Skin of body (tissue), 2 donors: ENCODE data around the gene ARHGAP36. TPM values are rescaled to one million over a fixed set of nuclear protein-coding genes. Genes with fewer than 3 reads are reported as not detected.

Source experiments
- DNase-seq: peaks from one replicate; lab custom pipeline; 2025; lab: John Stamatoyannopoulos, UW
- total RNA-seq: library from RNA; depleted of rRNA; stranded (reverse); fragments of >200 nt; gene quantifications from one replicate; pipeline ENCODE4 v1.2.3, GENCODE V29; 2014

ARHGAP36 gene
- total RNA-seq, result 31.8 TPM

GRCh38 chrX:131058136-131058868 is at the start of gene ARHGAP36:
Gene ARHGAP36 (plus strand): TSS chrX:131058346. CDS start chrX:131081666, 23,320 bp downstream.
- DNase-seq, result no peak

- DNase-seq, result no peak
Observed at GRCh38 chrX:131010186-131010585, 48.0 kb upstream of the ARHGAP36 start.

GRCh38 chrX:131025336-131025735 is 32.8 kb upstream of the ARHGAP36 start:
- DNase-seq, result no peak

- no peak for DNase-seq
Observed at GRCh38 chrX:131032354-131033230, 25.6 kb upstream of the ARHGAP36 start.

GRCh38 chrX:131034063-131034462 is 24.1 kb upstream of the ARHGAP36 start:
- no peak for DNase-seq

GRCh38 chrX:131040781-131041180 is 17.4 kb upstream of the ARHGAP36 start:
- DNase-seq, result no peak

GRCh38 chrX:131041667-131042066 is 16.5 kb upstream of the ARHGAP36 start:
- no peak for DNase-seq

- DNase-seq, result no peak
Observed at GRCh38 chrX:131045726-131046125, 12.4 kb upstream of the ARHGAP36 start.

GRCh38 chrX:131046596-131046995 is 11.6 kb upstream of the ARHGAP36 start:
- DNase-seq, result no peak

- DNase-seq, result no peak
Observed at GRCh38 chrX:131047180-131047579, 11.0 kb upstream of the ARHGAP36 start.

- no peak for DNase-seq
Observed at GRCh38 chrX:131053076-131053475, 5.1 kb upstream of the ARHGAP36 start.

- DNase-seq, result no peak
Observed at GRCh38 chrX:131054906-131055305, 3.2 kb upstream of the ARHGAP36 start.

GRCh38 chrX:131057706-131058105 is 440 bp upstream of the ARHGAP36 start:
- DNase-seq, result no peak

GRCh38 chrX:131059246-131059645 is 1.1 kb downstream of the ARHGAP36 start:
- DNase-seq, result no peak

- DNase-seq, result no peak
Observed at GRCh38 chrX:131060147-131060546, 2.0 kb downstream of the ARHGAP36 start.

GRCh38 chrX:131061306-131061705 is 3.2 kb downstream of the ARHGAP36 start:
- no peak for DNase-seq

GRCh38 chrX:131063613-131064012 is 5.5 kb downstream of the ARHGAP36 start:
- no peak for DNase-seq

GRCh38 chrX:131066237-131066636 is 8.1 kb downstream of the ARHGAP36 start:
- no peak for DNase-seq

- no peak for DNase-seq
Observed at GRCh38 chrX:131067216-131067615, 9.1 kb downstream of the ARHGAP36 start.

GRCh38 chrX:131067846-131068745 is 9.9 kb downstream of the ARHGAP36 start:
- DNase-seq, result no peak

- DNase-seq, result no peak
Observed at GRCh38 chrX:131068945-131069719, 11.0 kb downstream of the ARHGAP36 start.
